Esophagus squamous epithelium (tissue), 5 donors: ENCODE results near the gene ARHGAP26. TPM values are rescaled to one million over a fixed set of nuclear protein-coding genes. Genes with fewer than 3 reads are reported as not detected.
"Not testable (repeated sequence)": the region's sequence is repeated elsewhere in the genome, so short reads cannot be mapped to it uniquely, and the experiment has no call there.

Experiments
- DNase-seq: peaks from one replicate; lab custom pipeline; 2025; lab: John Stamatoyannopoulos, UW
- H3K27ac ChIP-seq, 4 donors: fragments of 200-600 bp; sonication (generic); one replicate each; pipeline ENCODE4 v1.5.1; 2016 to 2019; ENCODE audit warnings: mild to moderate bottlenecking in 1 of 4
- H3K27me3 ChIP-seq, 4 donors: fragments of 200-600 bp; sonication (generic); 1 replicate in 3 of 4; 2 replicates in 1 of 4; pipeline versions ENCODE4 v1.5.1 to v1.6.0; 2017 to 2021; ENCODE audit warnings: antibody characterized with exemption in 1 of 4
- H3K36me3 ChIP-seq, 3 donors: fragments of 200-600 bp; sonication (generic); one replicate each; pipeline ENCODE4 v1.5.1; 2016 to 2019
- H3K4me1 ChIP-seq, 3 donors: fragments of 200-600 bp; sonication (generic); one replicate each; pipeline ENCODE4 v1.5.1; 2017 to 2019
- H3K4me3 ChIP-seq, 4 donors: fragments of 200-600 bp; sonication (generic); 1 replicate in 3 of 4; 2 replicates in 1 of 4; pipeline ENCODE4 v1.5.1; 2016 to 2019; ENCODE audit warnings: mild to moderate bottlenecking in 2 of 4, moderate library complexity in 1 of 4
- H3K9me3 ChIP-seq, 3 donors: fragments of 200-600 bp; sonication (generic); one replicate each; pipeline ENCODE4 v1.5.1; 2016 to 2019
- POLR2A ChIP-seq, 4 donors: fragments of 450-650 bp; IDR thresholded peaks; one replicate each; pipeline ENCODE4 v1.6.1; 2017; ENCODE audit warnings: antibody characterized with exemption in 4 of 4, mild to moderate bottlenecking in 4 of 4, moderate library complexity in 3 of 4
- WGBS, 2 donors: methylation state at CpG; one replicate each; pipeline ENCODE4 v1.1.5; 2018; 5-methylcytosine and 5-hydroxymethylcytosine counted together
- intact Hi-C: fragments of 100-400 bp; cut with DNase I; formaldehyde crosslinking; loops from one replicate; pipeline ENCODE4 v1.15.0; 2022
- total RNA-seq, 4 donors: library from RNA; depleted of rRNA; stranded (reverse); fragments of >200 nt; gene quantifications; one replicate each; pipeline ENCODE4 v1.1.0, GENCODE V29; 2016
- TF ChIP-seq, protein P1 (sequence below), 6 experiments: fragments of 450-650 bp in 4 of 6; fragments of 200-600 bp in 2 of 6; sonication (generic) in 2 of 6; IDR thresholded peaks; one replicate each; pipeline ENCODE4 v1.5.1; 2016 to 2019; ENCODE audit warnings: antibody characterized with exemption in 6 of 6, mild to moderate bottlenecking in 4 of 6, moderate library complexity in 4 of 6
- donor health status: DM: yes; HTN: yes; CAD: no.

The ARHGAP26 gene
- total RNA-seq, 4 donors from 2014 or later, result 4.4 to 18.7 (median 15.4) TPM

DNA sequence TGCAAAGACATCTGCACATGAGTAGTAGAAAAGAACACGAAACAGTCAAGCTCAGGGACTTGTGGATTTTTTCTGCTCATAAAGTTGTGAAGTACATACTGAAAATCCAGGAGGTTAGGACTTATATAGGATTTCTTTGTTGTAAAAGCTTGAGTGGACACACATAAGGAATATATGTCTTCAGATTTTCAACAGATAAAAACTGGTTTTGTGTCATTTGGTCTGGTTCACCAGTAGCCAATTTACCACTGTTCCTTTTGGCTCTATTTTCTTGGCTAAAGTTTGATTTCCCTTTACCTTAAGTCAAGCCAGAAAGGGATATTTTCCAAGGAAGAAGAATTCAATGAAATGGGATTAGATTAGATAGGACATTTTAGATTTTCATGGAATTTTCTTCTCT lies 429.0 kb downstream of the ARHGAP26 start:
- Histone ChIP-seq H3K36me3 (no peaks in the 10 kb centered on the region), H3K9me3 (peaks cover 0 to 4% (median 0%) of the 10 kb centered on the region in 3 donors), H3K27me3 (no peaks in the 10 kb centered on the region), H3K27ac (no peak overlapping the region), H3K4me3 (no peak overlapping the region), H3K4me1 (peaks cover 0 to 25% (median 8%) of the 10 kb centered on the region in 3 donors)
- 97 to 100% methylated on average over 1 of the region's 1 CpG for WGBS, 2 donors
- no peak for TF ChIP-seq POLR2A (IDR thresholded peaks at IDR 0.05)
- TF ChIP-seq, protein P1, sequence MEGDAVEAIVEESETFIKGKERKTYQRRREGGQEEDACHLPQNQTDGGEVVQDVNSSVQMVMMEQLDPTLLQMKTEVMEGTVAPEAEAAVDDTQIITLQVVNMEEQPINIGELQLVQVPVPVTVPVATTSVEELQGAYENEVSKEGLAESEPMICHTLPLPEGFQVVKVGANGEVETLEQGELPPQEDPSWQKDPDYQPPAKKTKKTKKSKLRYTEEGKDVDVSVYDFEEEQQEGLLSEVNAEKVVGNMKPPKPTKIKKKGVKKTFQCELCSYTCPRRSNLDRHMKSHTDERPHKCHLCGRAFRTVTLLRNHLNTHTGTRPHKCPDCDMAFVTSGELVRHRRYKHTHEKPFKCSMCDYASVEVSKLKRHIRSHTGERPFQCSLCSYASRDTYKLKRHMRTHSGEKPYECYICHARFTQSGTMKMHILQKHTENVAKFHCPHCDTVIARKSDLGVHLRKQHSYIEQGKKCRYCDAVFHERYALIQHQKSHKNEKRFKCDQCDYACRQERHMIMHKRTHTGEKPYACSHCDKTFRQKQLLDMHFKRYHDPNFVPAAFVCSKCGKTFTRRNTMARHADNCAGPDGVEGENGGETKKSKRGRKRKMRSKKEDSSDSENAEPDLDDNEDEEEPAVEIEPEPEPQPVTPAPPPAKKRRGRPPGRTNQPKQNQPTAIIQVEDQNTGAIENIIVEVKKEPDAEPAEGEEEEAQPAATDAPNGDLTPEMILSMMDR (IDR thresholded peaks at IDR 0.05), result no peak
- DNase-seq, result no peak
- intact Hi-C loops, result no loop called here

DNA sequence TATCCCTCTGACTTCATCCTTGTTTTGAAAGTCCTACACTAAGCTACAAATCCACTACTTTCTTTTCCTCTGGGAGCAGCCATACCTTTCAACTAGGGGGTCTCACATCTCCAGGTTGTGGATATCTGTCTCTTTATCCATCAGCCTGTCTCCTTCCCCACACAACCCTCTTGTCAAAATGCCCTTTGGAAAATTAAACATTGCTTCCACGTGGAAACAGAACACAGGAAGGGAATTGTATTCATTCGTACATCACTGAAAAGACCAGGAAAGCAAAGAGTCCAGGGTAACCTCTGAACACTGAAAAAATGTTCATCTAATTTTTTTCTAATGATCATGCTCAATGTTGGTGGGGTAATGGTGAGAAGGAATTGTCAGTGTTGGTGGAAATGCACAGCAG lies 429.7 kb downstream of the ARHGAP26 start:
- H3K4me1 ChIP-seq, result peaks cover 1 to 30% (median 11%) of the 10 kb centered on the region in 3 donors
- H3K36me3 ChIP-seq, result no peaks in the 10 kb centered on the region
- H3K27me3 ChIP-seq, result no peaks in the 10 kb centered on the region
- intact Hi-C loops, result no loop called here
- no peak for TF ChIP-seq POLR2A (IDR thresholded peaks at IDR 0.05)
- TF ChIP-seq, protein P1 (IDR thresholded peaks at IDR 0.05), result no peak
- DNase-seq, result no peak
- 63 to 65% methylated on average over 2 of the region's 2 CpGs for WGBS, 2 donors
- no peak overlapping the region for H3K4me3 ChIP-seq
- peaks cover 0 to 4% (median 0%) of the 10 kb centered on the region in 3 donors for H3K9me3 ChIP-seq
- no peak overlapping the region for H3K27ac ChIP-seq

DNA sequence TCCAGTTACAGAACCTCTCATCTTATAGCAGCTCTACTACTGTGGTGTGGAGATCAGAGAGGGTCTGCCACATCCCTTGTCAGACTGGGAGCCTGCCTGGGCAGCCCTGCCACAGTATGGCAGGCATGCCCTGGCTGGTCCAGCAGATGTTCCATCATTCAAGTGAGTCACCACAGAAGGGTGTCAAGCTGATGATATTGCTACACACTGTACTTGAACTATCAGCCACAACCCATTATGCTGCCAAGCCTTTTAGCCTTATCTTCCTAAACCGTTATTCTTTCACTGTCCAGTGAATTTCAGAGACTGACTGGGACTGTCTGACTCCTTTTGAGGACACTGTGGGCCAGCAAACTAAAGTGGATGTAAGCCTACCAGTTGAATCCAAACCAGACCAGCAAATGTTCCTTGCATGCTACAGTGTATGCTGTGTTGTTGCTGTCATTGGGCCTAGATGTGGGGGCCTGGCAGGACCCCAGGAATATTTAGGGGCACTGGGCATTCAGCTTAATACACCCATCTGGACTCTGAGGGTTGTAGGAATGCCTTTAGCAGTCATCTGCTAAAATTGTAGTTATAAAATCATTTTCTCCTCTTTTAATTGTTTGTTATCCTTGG lies 430.7 kb downstream of the ARHGAP26 start:
- Histone ChIP-seq H3K36me3 (no peaks in the 10 kb centered on the region), H3K27ac (no peak overlapping the region), H3K9me3 (peaks cover 0 to 4% (median 0%) of the 10 kb centered on the region in 3 donors), H3K27me3 (no peaks in the 10 kb centered on the region), H3K4me1 (peaks cover 4 to 30% (median 16%) of the 10 kb centered on the region in 3 donors), H3K4me3 (no peak overlapping the region)
- intact Hi-C loops, result no loop called here
- no peak for DNase-seq
- WGBS, 2 donors, result 22 to 40% methylated on average over 1 of the region's 1 CpG
- TF ChIP-seq POLR2A (IDR thresholded peaks at IDR 0.05), result no peak
- TF ChIP-seq, protein P1 (IDR thresholded peaks at IDR 0.05), result no peak

DNA sequence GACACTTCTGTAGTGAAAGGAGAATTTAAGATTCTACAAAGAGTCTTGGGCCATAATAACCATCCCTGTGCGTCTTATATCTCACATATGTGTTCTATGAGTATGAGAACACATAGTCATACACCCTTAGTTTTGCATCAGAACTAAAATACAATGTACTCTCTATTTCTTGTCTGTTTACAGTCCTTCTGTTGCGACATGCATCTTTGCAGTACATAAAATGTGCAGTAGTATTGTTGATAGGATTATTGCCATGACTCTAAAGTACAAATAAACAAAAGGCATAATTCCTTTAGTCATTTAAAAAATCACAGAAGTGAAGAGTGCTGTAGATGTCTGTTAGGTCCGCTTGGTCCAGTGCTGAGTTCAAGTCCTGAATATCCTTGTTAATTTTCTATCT lies 431.4 kb downstream of the ARHGAP26 start:
- DNase-seq, result no peak
- Histone ChIP-seq H3K4me1 (peaks cover 6 to 35% (median 20%) of the 10 kb centered on the region in 3 donors), H3K27me3 (no peaks in the 10 kb centered on the region), H3K36me3 (no peaks in the 10 kb centered on the region), H3K4me3 (no peak overlapping the region), H3K9me3 (peaks cover 0 to 4% (median 0%) of the 10 kb centered on the region in 3 donors), H3K27ac (no peak overlapping the region)
- TF ChIP-seq, protein P1 (IDR thresholded peaks at IDR 0.05), result no peak
- TF ChIP-seq POLR2A (IDR thresholded peaks at IDR 0.05), result no peak
- intact Hi-C loops, result no loop called here
- WGBS, 2 donors, result 87 to 96% methylated on average over 3 of the region's 3 CpGs

DNA sequence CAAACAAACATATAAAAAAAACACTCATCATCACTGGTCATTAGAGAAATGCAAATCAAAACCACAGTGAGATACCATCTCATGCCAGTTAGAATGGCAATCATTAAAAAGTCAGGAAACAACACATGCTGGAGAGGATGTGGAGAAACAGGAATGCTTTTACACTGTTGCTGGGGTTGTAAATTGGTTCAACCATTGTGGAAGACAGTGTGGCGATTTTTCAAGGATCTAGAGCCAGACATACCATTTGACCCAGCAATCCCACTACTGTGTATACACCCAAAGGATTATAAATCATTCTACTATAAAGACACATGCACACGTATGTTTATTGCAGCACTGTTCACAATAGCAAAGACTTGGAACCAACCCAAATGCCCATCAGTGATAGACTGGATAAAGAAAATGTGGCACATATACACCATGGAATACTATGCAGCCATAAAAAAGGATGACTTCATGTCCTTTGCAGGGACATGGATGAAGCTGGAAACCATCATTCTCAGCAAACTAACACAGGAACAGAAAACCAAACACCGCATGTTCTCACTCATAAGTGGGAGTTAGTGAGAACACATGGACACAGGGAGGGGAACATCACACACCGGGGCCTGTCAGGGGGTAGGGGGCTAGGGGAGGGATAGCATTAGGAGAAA lies 433.3 kb downstream of the ARHGAP26 start:
- WGBS, 2 donors, result 80 to 89% methylated on average over 3 of the region's 4 CpGs

More for the DNA sequence above, 433.3 kb downstream of the ARHGAP26 start:
- H3K36me3 ChIP-seq, intact Hi-C loops, H3K27ac ChIP-seq, DNase-seq, H3K4me3 ChIP-seq, H3K27me3 ChIP-seq, H3K9me3 ChIP-seq: not testable (repeated sequence)
- peaks cover 9 to 46% (median 24%) of the 10 kb centered on the region in 3 donors for H3K4me1 ChIP-seq
